Measurements from ENCODE around the gene FADS6. TPM values are rescaled to one million over a fixed set of nuclear protein-coding genes. Genes with fewer than 3 reads are reported as not detected.

Gene FADS6
- total RNA-seq = not detected

- Histone ChIP-seq H3K36me3 (no peaks in the 10 kb centered on the region), H3K4me3 (peak within 1 kb of the TSS; percentile 8 to 42 (median 36)), H3K4me1 (peaks cover 4 to 6% of the 10 kb centered on the region in 2 donors), H3K9me3 (no peaks in the 10 kb centered on the region), H3K27ac (no peak within 1 kb of the TSS), H3K27me3 (peaks cover 36 to 47% (median 39%) of the 10 kb centered on the region in 3 donors)
- in situ Hi-C loops (cut with MboI; ENCODE audit: low sequenced_read_pairs in 4 of 4) = no loop called here
- DNase-seq (no peak), ATAC-seq (no peak)
- intact Hi-C loops (cut with DNase I; ENCODE audit: low total_unique reads) = no loop called here
- TF ChIP-seq CTCF (IDR thresholded peaks at IDR 0.05 in 4 of 5, conservative IDR thresholded peaks at IDR 0.05 in 1 of 5) = no peak
These were observed at the start of gene FADS6 for GRCh38 chr17:74892974-74893911. Gene FADS6 (minus strand): TSS chr17:74893633. CDS start chr17:74893595, 38 bp downstream.

GRCh38 chr17:74941128-74941725 is 47.8 kb upstream of the FADS6 start:
- H3K36me3 ChIP-seq = no peaks in the 10 kb centered on the region
- H3K27me3 ChIP-seq = peaks cover 22 to 33% (median 29%) of the 10 kb centered on the region in 3 donors
- TF ChIP-seq CTCF (IDR thresholded peaks at IDR 0.05 in 4 of 5, conservative IDR thresholded peaks at IDR 0.05 in 1 of 5) (no peak), POLR2A (IDR thresholded peaks at IDR 0.05) (no peak)
- no peaks in the 10 kb centered on the region for H3K4me1 ChIP-seq
- no peak overlapping the region for H3K4me3 ChIP-seq
- intact Hi-C loops (cut with DNase I; ENCODE audit: low total_unique reads) (no loop called here), in situ Hi-C loops (cut with MboI; ENCODE audit: low sequenced_read_pairs in 4 of 4) (no loop called here)
- no peaks in the 10 kb centered on the region for H3K9me3 ChIP-seq
- H3K27ac ChIP-seq = no peak overlapping the region
- DNase-seq (no peak), ATAC-seq (no peak)

- Histone ChIP-seq H3K27ac (no peak overlapping the region), H3K9me3 (no peaks in the 10 kb centered on the region), H3K4me1 (no peaks in the 10 kb centered on the region), H3K4me3 (no peak overlapping the region), H3K36me3 (no peaks in the 10 kb centered on the region), H3K27me3 (peaks cover 36 to 46% (median 45%) of the 10 kb centered on the region in 3 donors)
- intact Hi-C loops (cut with DNase I; ENCODE audit: low total_unique reads) (no loop called here), in situ Hi-C loops (cut with MboI; ENCODE audit: low sequenced_read_pairs in 4 of 4) (no loop called here)
- no peak for TF ChIP-seq CTCF (IDR thresholded peaks at IDR 0.05 in 4 of 5, conservative IDR thresholded peaks at IDR 0.05 in 1 of 5)
- TF ChIP-seq POLR2A (IDR thresholded peaks at IDR 0.05) = no peak
- ATAC-seq (no peak), DNase-seq (no peak)
These were observed 46.1 kb upstream of the FADS6 start for GRCh38 chr17:74939534-74939933.

- Histone ChIP-seq H3K27ac (no peak overlapping the region), H3K4me3 (no peak overlapping the region), H3K4me1 (no peaks in the 10 kb centered on the region), H3K27me3 (peaks cover 41 to 47% (median 45%) of the 10 kb centered on the region in 3 donors), H3K9me3 (no peaks in the 10 kb centered on the region), H3K36me3 (no peaks in the 10 kb centered on the region)
- ATAC-seq (no peak), DNase-seq (no peak)
- in situ Hi-C loops (cut with MboI; ENCODE audit: low sequenced_read_pairs in 4 of 4) = no loop called here
- intact Hi-C loops (cut with DNase I; ENCODE audit: low total_unique reads) = no loop called here
- TF ChIP-seq CTCF (IDR thresholded peaks at IDR 0.05 in 4 of 5, conservative IDR thresholded peaks at IDR 0.05 in 1 of 5) (no peak), POLR2A (IDR thresholded peaks at IDR 0.05) (no peak)
These were observed 44.9 kb upstream of the FADS6 start for GRCh38 chr17:74938194-74938950.

All from gastrocnemius medialis (tissue), 4 donors.